HG03280 (cell line): Measurements from ENCODE around the gene SOS1.
"Not testable (repeated sequence)": the region's sequence is repeated elsewhere in the genome, so short reads cannot be mapped to it uniquely, and the experiment has no call there.

Source experiments
- ATAC-seq: cut with Tn5 transposase; IDR thresholded peaks from one replicate; pipeline ENCODE4 v1.9.1; 2021; ENCODE audit warnings: mild to moderate bottlenecking, moderate library complexity; ENCODE audit not compliant: unreplicated experiment

Gene SOS1

GRCh38 chr2:39139511-39140237 is 18.8 kb upstream of the SOS1 start:
- ATAC-seq = no peak

- no peak for ATAC-seq
These were observed 18.0 kb upstream of the SOS1 start for GRCh38 chr2:39138837-39139211.

- not testable (repeated sequence) for ATAC-seq
These were observed 17.5 kb upstream of the SOS1 start for GRCh38 chr2:39138187-39138836.

- ATAC-seq = no peak
These were observed 15.9 kb upstream of the SOS1 start for GRCh38 chr2:39136799-39137198.

GRCh38 chr2:39135690-39136259 is 14.9 kb upstream of the SOS1 start:
- ATAC-seq = no peak

GRCh38 chr2:39133215-39133851 is 12.5 kb upstream of the SOS1 start:
- no peak for ATAC-seq

- ATAC-seq = peak; percentile 43
These were observed 8.1 kb upstream of the SOS1 start for GRCh38 chr2:39128919-39129391.

GRCh38 chr2:39127973-39128372 is 7.1 kb upstream of the SOS1 start:
- ATAC-seq = peak; percentile 28

GRCh38 chr2:39124746-39125057 is 3.9 kb upstream of the SOS1 start:
- ATAC-seq = no peak

GRCh38 chr2:39124000-39124745 is 3.3 kb upstream of the SOS1 start:
- peak; percentile 63 for ATAC-seq

GRCh38 chr2:39123436-39123999 is 2.7 kb upstream of the SOS1 start:
- ATAC-seq = no peak

- ATAC-seq = no peak
These were observed 742 bp upstream of the SOS1 start for GRCh38 chr2:39121523-39122063.

- peak; percentile 24 for ATAC-seq
These were observed 405 bp downstream of the SOS1 start for GRCh38 chr2:39120521-39120770.

GRCh38 chr2:39119732-39120520 is 925 bp downstream of the SOS1 start:
- peak; percentile 35 for ATAC-seq

GRCh38 chr2:39118786-39119499 is 1.9 kb downstream of the SOS1 start:
- no peak for ATAC-seq

GRCh38 chr2:39115556-39115955 is 5.3 kb downstream of the SOS1 start:
- ATAC-seq = no peak

GRCh38 chr2:39114771-39115170 is 6.1 kb downstream of the SOS1 start:
- ATAC-seq = no peak

- no peak for ATAC-seq
These were observed 11.3 kb downstream of the SOS1 start for GRCh38 chr2:39109537-39109936.

- no peak for ATAC-seq
These were observed 12.5 kb downstream of the SOS1 start for GRCh38 chr2:39108377-39108776.
